Right ventricle myocardium superior (tissue), 1 donor: Measurements from ENCODE around the gene FAM81A. TPM values are rescaled to one million over a fixed set of nuclear protein-coding genes. Genes with fewer than 3 reads are reported as not detected.
"Not testable (repeated sequence)": the region's sequence is repeated elsewhere in the genome, so short reads cannot be mapped to it uniquely, and the experiment has no call there.

ENCODE experiments used
- ATAC-seq: fragments of 200-7000 bp; cut with Tn5 transposase; one replicate; pipeline ENCODE4 v1.9.1; 2020; ENCODE audit warnings: mild to moderate bottlenecking; ENCODE audit not compliant: poor library complexity
- DNase-seq: peaks from one replicate; pipeline ENCODE4 v3.0.0-alpha.2; 2020
- intact Hi-C: fragments of 100-400 bp; cut with DNase I; formaldehyde crosslinking; loops from one replicate; pipeline ENCODE4 v1.11.2; 2022
- total RNA-seq: library from RNA; stranded (reverse); fragmentation: NEBNext Ultra II Directional; extraction: Animal tissue kit (Norgen Biotek cat#: 25700); gene quantifications from one replicate; pipeline ENCODE4 v1.2.1, GENCODE V29; 2021
- donor health status: DM: no; HTN: yes; CAD: no; lungs with severe emphysema.

FAM81A gene
- total RNA-seq, 1 donor from 2014 or later, result 8.0 TPM

- ATAC-seq, result no peak
- DNase-seq, result no peak
- intact Hi-C loops, result no loop called here
These were observed 17.9 kb upstream of the FAM81A start for GRCh38 chr15:59420108-59420507.

- ATAC-seq (no peak), DNase-seq (no peak)
- intact Hi-C loops, result no loop called here
These were observed 16.9 kb upstream of the FAM81A start for GRCh38 chr15:59420986-59421618.

- DNase-seq (no peak), ATAC-seq (no peak)
- intact Hi-C loops, result no loop called here
These were observed 13.4 kb upstream of the FAM81A start for GRCh38 chr15:59424616-59425015.

GRCh38 chr15:59428898-59429297 lies 9.1 kb upstream of the FAM81A start:
- ATAC-seq, intact Hi-C loops, DNase-seq: not testable (repeated sequence)

GRCh38 chr15:59432389-59432788 lies 5.6 kb upstream of the FAM81A start:
- intact Hi-C loops, result no loop called here
- ATAC-seq (no peak), DNase-seq (no peak)

GRCh38 chr15:59434481-59434880 lies 3.5 kb upstream of the FAM81A start:
- intact Hi-C loops, result no loop called here
- no peak for DNase-seq

GRCh38 chr15:59436774-59437141 lies 1.2 kb upstream of the FAM81A start:
- ATAC-seq (peak; percentile 54), DNase-seq (no peak)

More at GRCh38 chr15:59434481-59434880, 3.5 kb upstream of the FAM81A start:
- no peak for ATAC-seq

GRCh38 chr15:59437142-59437816 lies 707 bp upstream of the FAM81A start:
- intact Hi-C loops, result no loop called here
- no peak for DNase-seq
- ATAC-seq, result peak; percentile 14

More at GRCh38 chr15:59436774-59437141, 1.2 kb upstream of the FAM81A start:
- intact Hi-C loops, result no loop called here

- DNase-seq (peak; percentile 45), ATAC-seq (no peak)
- intact Hi-C loops, result no loop called here
These were observed 772 bp downstream of the FAM81A start for GRCh38 chr15:59438625-59439290.

- ATAC-seq (no peak), DNase-seq (no peak)
- intact Hi-C loops, result no loop called here
These were observed 1.6 kb downstream of the FAM81A start for GRCh38 chr15:59439576-59439975.

- DNase-seq (no peak), ATAC-seq (no peak)
- intact Hi-C loops, result no loop called here
These were observed 5.5 kb downstream of the FAM81A start for GRCh38 chr15:59443341-59444072.

- intact Hi-C loops, result no loop called here
- ATAC-seq, result no peak
- DNase-seq, result no peak
These were observed 6.3 kb downstream of the FAM81A start for GRCh38 chr15:59444081-59444835.

- intact Hi-C loops, result no loop called here
- DNase-seq (no peak), ATAC-seq (no peak)
These were observed 7.1 kb downstream of the FAM81A start for GRCh38 chr15:59444980-59445545.

- intact Hi-C loops, result no loop called here
- ATAC-seq (no peak), DNase-seq (no peak)
These were observed 8.4 kb downstream of the FAM81A start for GRCh38 chr15:59446232-59446957.

GRCh38 chr15:59447367-59447766 lies 9.4 kb downstream of the FAM81A start:
- no peak for ATAC-seq
- no peak for DNase-seq
- intact Hi-C loops, result no loop called here

- intact Hi-C loops, result no loop called here
- no peak for ATAC-seq
These were observed 10.9 kb downstream of the FAM81A start for GRCh38 chr15:59448871-59449270.

GRCh38 chr15:59453474-59454215 lies 15.7 kb downstream of the FAM81A start:
- intact Hi-C loops, result no loop called here

More at GRCh38 chr15:59448871-59449270, 10.9 kb downstream of the FAM81A start:
- no peak for DNase-seq

More at GRCh38 chr15:59453474-59454215, 15.7 kb downstream of the FAM81A start:
- no peak for DNase-seq
- no peak for ATAC-seq
